ENCODE results near the gene GBP4.

The GBP4 gene

GRCh38 chr1:89151047-89151446 lies 47.7 kb downstream of the GBP4 start:
- DNase-seq (ENCODE audit: low spot score): no peak
- H3K4me3 Mint-ChIP-seq: no peak overlapping the region
- H3K27me3 Mint-ChIP-seq (ENCODE audit: low read depth): peaks cover 7% of the 10 kb centered on the region
- no peaks in the 10 kb centered on the region for H3K36me3 Mint-ChIP-seq (ENCODE audit: low read depth)
- H3K9me3 Mint-ChIP-seq: peaks cover 2% of the 10 kb centered on the region
- no peak overlapping the region for H3K27ac Mint-ChIP-seq
- peaks cover 18% of the 10 kb centered on the region for H3K4me1 Mint-ChIP-seq (ENCODE audit: low read depth)

DNA sequence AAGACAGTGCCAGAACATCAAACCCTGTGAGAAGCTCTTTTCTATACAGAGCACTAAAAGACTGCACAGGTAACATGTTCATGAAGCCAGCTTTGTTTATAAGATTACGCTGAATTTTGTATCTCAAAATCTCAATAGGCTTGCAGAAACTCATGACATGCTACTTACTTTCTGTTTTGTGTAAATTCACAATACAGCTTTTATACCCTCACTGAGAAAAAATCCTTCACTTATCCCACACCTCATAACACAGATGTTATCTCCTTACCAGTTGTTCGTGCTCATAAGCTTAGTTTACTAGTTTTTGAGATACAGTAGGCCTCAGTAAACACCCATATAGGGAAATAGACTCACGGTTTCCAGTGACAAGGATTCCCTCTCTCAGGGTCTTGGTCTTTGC lies 48.8 kb downstream of the GBP4 start:
- H3K4me3 Mint-ChIP-seq: no peak overlapping the region
- peaks cover 18% of the 10 kb centered on the region for H3K4me1 Mint-ChIP-seq (ENCODE audit: low read depth)
- H3K9me3 Mint-ChIP-seq: no peaks in the 10 kb centered on the region
- peaks cover 7% of the 10 kb centered on the region for H3K27me3 Mint-ChIP-seq (ENCODE audit: low read depth)
- H3K27ac Mint-ChIP-seq: no peak overlapping the region
- H3K36me3 Mint-ChIP-seq (ENCODE audit: low read depth): no peaks in the 10 kb centered on the region
- DNase-seq (ENCODE audit: low spot score): no peak

DNA sequence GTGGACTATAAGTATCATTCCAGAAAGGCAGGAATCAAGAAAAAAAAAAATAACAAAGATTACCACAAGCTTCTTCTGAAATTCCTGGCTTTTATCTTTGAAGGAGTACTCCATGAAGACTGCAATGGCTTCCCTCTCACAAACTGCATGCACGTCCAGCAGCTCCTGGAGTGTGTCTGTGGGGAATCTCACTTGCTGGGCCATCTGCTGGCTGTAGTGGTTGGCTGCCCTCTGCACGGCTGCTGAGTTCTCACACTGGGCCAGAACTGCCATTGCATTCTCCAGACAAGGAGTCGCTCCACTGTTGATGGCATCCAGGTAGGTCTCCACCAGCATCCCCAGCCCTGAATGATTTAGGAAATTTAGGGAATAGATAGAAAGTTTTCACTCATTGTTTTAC lies 49.5 kb downstream of the GBP4 start:
- H3K4me3 Mint-ChIP-seq: no peak overlapping the region
- H3K27me3 Mint-ChIP-seq (ENCODE audit: low read depth): peaks cover 7% of the 10 kb centered on the region
- H3K27ac Mint-ChIP-seq: no peak overlapping the region
- H3K9me3 Mint-ChIP-seq: no peaks in the 10 kb centered on the region
- peaks cover 18% of the 10 kb centered on the region for H3K4me1 Mint-ChIP-seq (ENCODE audit: low read depth)
- DNase-seq (ENCODE audit: low spot score): no peak
- H3K36me3 Mint-ChIP-seq (ENCODE audit: low read depth): no peaks in the 10 kb centered on the region

- H3K9me3 Mint-ChIP-seq: no peaks in the 10 kb centered on the region
- H3K27ac Mint-ChIP-seq: no peak overlapping the region
- H3K36me3 Mint-ChIP-seq (ENCODE audit: low read depth): no peaks in the 10 kb centered on the region
- no peak overlapping the region for H3K4me3 Mint-ChIP-seq
- no peak for DNase-seq (ENCODE audit: low spot score)
- H3K27me3 Mint-ChIP-seq (ENCODE audit: low read depth): peaks cover 7% of the 10 kb centered on the region
- peaks cover 18% of the 10 kb centered on the region for H3K4me1 Mint-ChIP-seq (ENCODE audit: low read depth)
Measured at GRCh38 chr1:89147678-89148658, 50.8 kb downstream of the GBP4 start.

- Mint-ChIP-seq H3K4me1 (ENCODE audit: low read depth) (peaks cover 19% of the 10 kb centered on the region), H3K27ac (no peak overlapping the region), H3K27me3 (ENCODE audit: low read depth) (peaks cover 7% of the 10 kb centered on the region), H3K36me3 (ENCODE audit: low read depth) (no peaks in the 10 kb centered on the region), H3K9me3 (no peaks in the 10 kb centered on the region), H3K4me3 (no peak overlapping the region)
- DNase-seq (ENCODE audit: low spot score): no peak
Measured at GRCh38 chr1:89146721-89147120, 52.0 kb downstream of the GBP4 start.

- Mint-ChIP-seq H3K27me3 (ENCODE audit: low read depth) (peaks cover 7% of the 10 kb centered on the region), H3K4me3 (no peak overlapping the region), H3K36me3 (ENCODE audit: low read depth) (no peaks in the 10 kb centered on the region), H3K9me3 (peaks cover 4% of the 10 kb centered on the region), H3K27ac (no peak overlapping the region), H3K4me1 (ENCODE audit: low read depth) (peaks cover 7% of the 10 kb centered on the region)
- no peak for DNase-seq (ENCODE audit: low spot score)
Measured at GRCh38 chr1:89143484-89143883, 55.3 kb downstream of the GBP4 start.

- Mint-ChIP-seq H3K4me1 (ENCODE audit: low read depth) (peaks cover 7% of the 10 kb centered on the region), H3K36me3 (ENCODE audit: low read depth) (no peaks in the 10 kb centered on the region), H3K27ac (no peak overlapping the region), H3K9me3 (peaks cover 16% of the 10 kb centered on the region), H3K27me3 (ENCODE audit: low read depth) (peaks cover 5% of the 10 kb centered on the region), H3K4me3 (no peak overlapping the region)
- no peak for DNase-seq (ENCODE audit: low spot score)
Measured at GRCh38 chr1:89142160-89142559, 56.6 kb downstream of the GBP4 start.

DNA sequence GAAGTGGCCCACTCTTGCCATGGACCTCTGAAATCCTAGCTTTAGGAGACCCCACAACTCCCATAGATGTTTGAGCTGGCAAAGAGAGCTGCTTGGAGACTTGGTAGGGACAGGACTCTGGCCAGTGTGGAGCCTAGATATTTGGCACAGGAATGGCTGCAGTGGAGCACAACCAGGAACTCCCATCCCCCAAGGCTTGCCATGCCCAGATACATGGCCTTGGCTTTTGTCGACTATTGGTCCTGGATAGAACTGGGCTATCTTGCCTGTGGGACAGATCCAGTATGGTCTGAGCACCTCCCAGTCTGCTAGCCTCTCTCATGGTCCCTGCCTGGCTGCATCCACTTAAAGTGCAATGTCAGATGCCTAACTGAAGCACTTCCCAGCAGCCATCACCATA lies 65.0 kb downstream of the GBP4 start:
- Mint-ChIP-seq H3K9me3 (peaks cover 27% of the 10 kb centered on the region), H3K36me3 (ENCODE audit: low read depth) (peaks cover 10% of the 10 kb centered on the region), H3K4me3 (no peak overlapping the region), H3K4me1 (ENCODE audit: low read depth) (peaks cover 14% of the 10 kb centered on the region), H3K27ac (no peak overlapping the region), H3K27me3 (ENCODE audit: low read depth) (peaks cover 4% of the 10 kb centered on the region)
- no peak for DNase-seq (ENCODE audit: low spot score)
